NCI-H748 (cell line): ENCODE measurements around the gene CAPZA1.

Experiments used
- DNase-seq: peaks from one replicate; lab custom pipeline; 2025; ENCODE audit not compliant: unreplicated experiment; lab: John Stamatoyannopoulos, UW

The CAPZA1 gene

GRCh38 chr1:112714313-112715263, 95.0 kb downstream of the CAPZA1 start:
- DNase-seq = peak; percentile 45

- peak; percentile 91 for DNase-seq
Measured at GRCh38 chr1:112715264-112716053, 95.8 kb downstream of the CAPZA1 start, which contains the start of gene PPM1J. PPM1J (minus strand) TSS chr1:112715332; CDS start chr1:112715301, 31 bp downstream.

GRCh38 chr1:112716133-112716720, 96.6 kb downstream of the CAPZA1 start:
- peak; percentile 86 for DNase-seq

GRCh38 chr1:112717263-112717873, 97.7 kb downstream of the CAPZA1 start:
- no peak for DNase-seq

GRCh38 chr1:112718691-112719418, 99.2 kb downstream of the CAPZA1 start:
- peak; percentile 71 for DNase-seq

- no peak for DNase-seq
Measured at GRCh38 chr1:112719706-112720105, 100.1 kb downstream of the CAPZA1 start.

GRCh38 chr1:112720800-112721199, 101.2 kb downstream of the CAPZA1 start:
- no peak for DNase-seq
